GM15510 (cell line): ENCODE data around the gene ABHD14A.

Experiments
- POLR2A ChIP-seq: IDR thresholded peaks from 3 replicates; pipeline ENCODE4 v1.6.1; 2011; ENCODE audit warnings: borderline replicate concordance; ENCODE audit not compliant: insufficient read length; ENCODE audit errors: extremely low read depth

ABHD14A gene

DNA sequence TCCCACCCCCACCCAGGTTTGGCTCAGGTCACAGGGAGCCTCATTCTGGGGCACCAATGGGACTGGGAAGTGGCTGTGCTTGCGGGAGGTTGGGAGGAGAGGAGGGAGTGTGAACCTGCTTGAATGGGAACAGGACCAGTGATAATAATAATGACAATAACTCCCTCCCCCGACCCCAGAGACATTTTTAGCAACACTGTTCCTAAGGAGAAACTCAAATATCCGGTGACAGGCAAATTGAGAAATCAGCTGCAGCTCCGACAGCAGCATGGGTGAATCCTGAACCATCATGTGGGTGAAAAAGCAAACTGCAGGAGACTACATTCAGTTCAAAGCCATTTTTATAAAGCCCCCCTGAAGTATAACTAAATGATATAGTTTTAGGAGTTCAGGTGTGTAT, 32.4 kb downstream of the ABHD14A start:
- no peak for TF ChIP-seq POLR2A

DNA sequence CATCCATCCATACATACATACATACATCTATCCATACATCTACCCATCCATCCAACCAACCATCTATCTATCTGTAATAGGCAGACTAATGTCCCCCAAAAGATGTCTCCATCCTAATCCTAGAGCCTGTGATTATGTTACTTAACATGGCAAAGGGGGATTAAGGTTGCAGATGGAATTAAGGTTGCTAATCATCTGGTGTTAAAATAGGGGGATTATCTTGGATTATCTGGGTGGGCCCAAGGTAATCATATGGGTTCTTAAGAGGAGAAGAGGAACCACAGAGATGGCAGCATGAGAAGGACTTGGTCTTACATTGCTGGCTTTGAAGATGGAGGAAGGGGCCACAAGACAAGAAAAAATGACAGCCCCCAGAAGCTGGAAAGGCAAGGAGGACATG, 35.6 kb downstream of the ABHD14A start:
- TF ChIP-seq POLR2A = no peak

DNA sequence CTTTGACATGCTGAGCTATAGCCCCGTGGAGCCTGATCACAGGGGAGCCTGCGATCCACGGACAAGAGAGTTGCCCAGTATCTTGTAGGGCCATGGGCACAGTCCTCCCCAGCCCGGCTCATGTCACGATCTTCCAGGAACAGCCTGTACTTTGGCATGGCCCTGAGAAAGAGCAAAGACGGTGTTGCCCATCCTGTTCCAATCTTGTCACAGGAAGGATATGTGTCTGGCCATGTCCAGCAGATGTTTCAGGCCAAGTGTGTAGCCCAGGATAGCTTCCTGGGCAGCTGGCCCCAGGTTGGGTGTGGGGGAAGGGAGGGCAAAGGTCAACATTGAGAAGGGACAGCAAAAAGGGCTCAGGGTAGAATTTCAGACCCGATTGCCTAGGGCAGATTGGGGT, 37.8 kb downstream of the ABHD14A start:
- TF ChIP-seq POLR2A = no peak

DNA sequence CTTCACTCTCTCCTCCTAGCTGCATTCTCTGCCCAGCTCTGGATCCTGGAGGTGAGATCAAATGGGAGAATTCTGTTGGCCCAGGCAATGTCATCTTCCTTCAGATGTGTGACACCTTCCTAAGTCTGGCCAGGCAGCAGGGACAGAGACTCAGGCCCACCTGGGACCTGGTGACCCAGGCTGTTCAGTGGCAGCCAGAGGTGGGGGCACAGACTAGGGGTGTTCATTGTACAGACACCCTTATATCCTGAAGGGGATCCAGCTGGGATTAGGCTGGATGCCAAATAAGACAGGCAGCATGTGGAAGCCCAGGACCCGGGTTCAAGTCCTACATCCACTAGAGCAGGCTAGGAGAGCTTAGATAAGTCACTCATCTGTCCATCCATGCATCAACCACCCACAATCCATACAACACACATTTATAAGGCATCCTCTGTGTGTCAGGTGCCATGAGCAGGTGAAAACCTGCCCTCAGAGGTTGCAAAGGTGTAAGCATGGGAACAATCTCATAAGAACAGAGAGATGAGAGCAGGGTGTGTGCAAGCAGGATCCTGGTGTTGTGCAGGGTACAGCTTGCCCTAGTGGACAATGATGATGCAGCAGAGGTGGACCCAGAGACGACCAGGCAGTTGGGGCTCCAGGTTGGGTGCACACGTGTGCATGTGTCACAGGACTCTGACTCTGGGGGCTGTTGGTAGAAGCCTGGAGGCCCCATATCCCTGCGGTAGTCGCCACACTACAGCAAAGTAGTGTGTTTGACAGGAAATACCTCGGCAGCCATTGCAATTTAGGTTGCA, 39.1 kb downstream of the ABHD14A start:
- TF ChIP-seq POLR2A = no peak

GRCh38 chr3:52014613-52015012, 39.7 kb downstream of the ABHD14A start:
- TF ChIP-seq POLR2A = no peak

GRCh38 chr3:52015438-52016228, 40.8 kb downstream of the ABHD14A start:
- no peak for TF ChIP-seq POLR2A

GRCh38 chr3:52017586-52017985, 42.7 kb downstream of the ABHD14A start:
- TF ChIP-seq POLR2A = no peak

DNA sequence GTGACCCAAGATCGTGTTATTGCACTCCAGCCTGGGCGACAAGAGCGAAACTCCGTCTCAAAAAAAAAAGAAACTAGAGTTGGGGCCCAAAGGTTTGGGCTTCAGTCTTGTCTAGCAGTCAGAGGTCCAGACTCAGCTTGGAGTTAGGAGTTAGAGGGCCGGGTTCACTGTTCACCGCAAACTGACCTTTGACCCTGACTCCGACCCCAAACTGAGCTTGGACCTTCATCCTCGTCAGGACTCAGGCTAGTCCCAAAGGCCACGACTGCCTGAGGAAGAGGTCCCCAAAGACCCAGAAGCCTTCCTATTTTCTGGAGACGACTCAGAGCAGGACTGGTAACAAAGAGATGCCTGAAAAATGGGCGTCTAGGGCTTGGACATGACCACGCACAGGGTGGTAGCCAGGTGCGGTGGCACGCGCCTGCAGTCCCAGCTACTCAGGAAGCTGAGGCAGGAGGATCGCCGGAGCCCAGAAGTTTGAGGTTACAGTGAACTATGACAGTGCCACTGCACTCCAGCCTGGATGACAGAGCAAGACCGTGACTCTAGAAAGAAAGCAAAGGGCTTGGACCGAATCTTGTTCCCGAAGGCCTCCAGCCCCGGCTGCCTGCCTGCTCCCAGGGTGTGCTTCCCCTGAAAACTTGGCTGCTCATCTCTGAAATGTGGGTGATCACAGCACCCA, 43.6 kb downstream of the ABHD14A start:
- TF ChIP-seq POLR2A = no peak

- no peak for TF ChIP-seq POLR2A
Measured at GRCh38 chr3:52019352-52020080, 44.7 kb downstream of the ABHD14A start.

GRCh38 chr3:52020796-52021195, 45.9 kb downstream of the ABHD14A start:
- TF ChIP-seq POLR2A = no peak

GRCh38 chr3:52021489-52022268, 46.8 kb downstream of the ABHD14A start:
- no peak for TF ChIP-seq POLR2A

GRCh38 chr3:52022323-52023100, 47.6 kb downstream of the ABHD14A start:
- no peak for TF ChIP-seq POLR2A

- TF ChIP-seq POLR2A = no peak
Measured at GRCh38 chr3:52023101-52023770, 48.4 kb downstream of the ABHD14A start.
